IPS-18c (cell line): ENCODE results near the gene MACC1.
"Not testable (repeated sequence)": the region's sequence is repeated elsewhere in the genome, so short reads cannot be mapped to it uniquely, and the experiment has no call there.

Experiments
- H3K4me3 ChIP-seq: 2 replicates; pipeline ENCODE4 v1.7.0; 2013; ENCODE audit warnings: low read depth, mild to moderate bottlenecking, low read length, moderate library complexity; ENCODE audit not compliant: insufficient read depth
- H3K9me3 ChIP-seq: one replicate; pipeline ENCODE4 v1.6.1; 2013; ENCODE audit warnings: mild to moderate bottlenecking, low read length, moderate library complexity; ENCODE audit not compliant: control insufficient read depth, insufficient read depth

MACC1 gene

DNA sequence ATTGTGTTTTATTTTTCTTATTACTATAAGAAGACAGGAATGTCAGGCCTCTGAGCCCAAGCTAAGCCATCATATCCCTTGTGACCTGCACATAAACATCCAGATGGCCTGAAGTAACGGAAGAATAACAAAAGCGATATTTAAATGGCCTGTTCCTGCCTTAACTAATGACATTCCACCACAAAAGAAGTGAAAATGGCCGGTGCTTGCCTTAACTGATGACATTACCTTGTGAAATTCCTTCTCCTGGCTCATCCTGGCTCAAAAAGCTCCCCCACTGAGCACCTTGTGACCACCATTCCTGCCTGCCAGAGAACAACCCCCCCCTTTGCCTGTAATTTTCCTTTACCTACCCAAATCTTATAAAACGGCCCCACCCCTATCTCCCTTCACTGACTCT, 91.1 kb downstream of the MACC1 start:
- not testable (repeated sequence) for H3K9me3 ChIP-seq, H3K4me3 ChIP-seq

DNA sequence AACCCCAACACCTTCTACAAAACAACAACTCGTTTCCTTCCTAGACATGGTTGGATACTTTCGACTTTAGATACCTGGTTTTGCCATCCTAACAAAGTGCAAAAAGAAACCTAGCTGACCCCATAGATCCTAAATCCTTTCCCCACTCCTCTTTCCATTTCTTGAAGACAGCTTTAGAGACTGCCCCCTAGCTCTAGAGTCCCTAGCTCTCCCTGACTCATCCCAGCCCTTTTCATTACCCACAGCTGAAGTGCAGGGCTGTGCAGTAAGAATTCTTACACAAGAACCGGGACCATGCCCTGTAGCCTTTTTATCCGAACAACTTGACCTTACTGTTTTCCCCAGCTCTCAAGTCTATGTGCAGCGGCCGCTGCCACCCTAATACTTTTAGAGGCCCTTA, 93.1 kb downstream of the MACC1 start:
- not testable (repeated sequence) for H3K9me3 ChIP-seq
- peak overlapping the region; percentile 38 for H3K4me3 ChIP-seq

DNA sequence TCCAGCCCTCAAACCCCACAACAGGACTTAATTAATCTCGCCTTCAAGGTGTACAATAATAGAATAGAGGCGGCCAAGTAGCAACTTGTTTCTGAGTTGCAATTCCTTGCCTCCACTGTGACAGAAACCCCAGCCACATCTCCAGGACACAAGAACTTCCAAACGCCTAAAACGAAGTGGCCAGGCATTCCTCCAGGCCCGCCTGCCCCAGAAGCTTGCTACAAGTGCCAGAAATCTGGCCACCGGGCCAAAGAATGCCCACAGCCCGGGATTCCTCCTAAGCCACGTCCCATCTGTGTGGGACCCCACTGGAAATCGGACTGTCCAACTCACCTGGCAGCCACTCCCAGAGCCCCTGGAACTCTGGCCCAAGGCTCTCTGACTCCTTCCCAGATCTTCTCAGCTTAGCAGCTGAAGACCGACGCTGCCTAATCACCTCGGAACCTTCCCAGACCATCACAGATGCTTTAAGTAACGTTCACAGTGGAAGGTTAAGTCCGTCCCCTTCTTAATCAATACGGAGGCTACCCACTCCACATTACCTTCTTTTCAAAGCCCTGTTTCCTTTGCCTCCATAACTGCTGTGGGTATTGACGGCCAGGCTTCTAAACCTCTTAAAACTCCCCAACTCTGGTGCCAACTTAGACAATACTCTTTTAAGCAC, 94.4 kb downstream of the MACC1 start:
- peak overlapping the region; percentile 52 for H3K4me3 ChIP-seq
- not testable (repeated sequence) for H3K9me3 ChIP-seq

DNA sequence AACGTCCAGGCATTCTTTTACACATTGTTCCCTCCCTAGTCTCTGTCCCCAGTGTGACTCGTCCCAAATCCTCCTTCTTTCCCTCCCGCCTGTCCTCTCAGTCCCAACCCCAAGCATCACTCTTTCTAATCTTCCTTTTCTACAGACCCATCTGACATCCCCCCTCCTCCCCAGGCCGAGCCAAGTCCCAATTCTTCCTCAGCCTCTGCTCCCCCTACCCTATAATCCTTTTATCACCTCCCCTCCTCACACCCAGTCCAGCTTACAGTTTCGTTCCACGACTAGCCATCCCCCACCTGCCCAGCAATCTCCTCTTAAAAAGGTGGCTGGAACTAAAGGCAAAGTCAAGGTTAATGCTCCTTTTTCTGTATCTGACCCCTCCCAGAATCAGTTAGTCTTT, 95.1 kb downstream of the MACC1 start:
- no peaks in the 10 kb centered on the region for H3K9me3 ChIP-seq
- peak overlapping the region; percentile 52 for H3K4me3 ChIP-seq

DNA sequence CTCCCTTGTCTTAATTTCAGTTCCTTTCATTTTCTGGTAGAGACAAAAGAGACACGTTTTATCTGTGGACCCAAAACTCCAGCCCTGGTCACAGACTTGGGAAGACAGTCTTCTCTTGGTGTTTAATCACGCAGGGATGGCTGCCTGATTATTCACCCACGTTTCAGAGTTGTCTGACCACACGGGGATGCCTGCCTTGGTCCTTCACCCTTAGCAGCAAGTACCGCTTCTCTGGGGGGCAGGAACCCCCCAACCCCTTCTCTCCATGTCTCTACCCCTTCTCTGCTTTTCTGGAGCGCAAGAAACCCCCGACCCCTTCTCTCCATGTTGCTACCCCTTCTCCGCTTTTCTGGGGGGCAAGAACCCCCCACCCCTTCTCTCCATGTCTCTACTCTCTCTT, 95.8 kb downstream of the MACC1 start:
- Histone ChIP-seq H3K4me3 (peak overlapping the region; percentile 52; the same call in 1 of the 2 replicates), H3K9me3 (no peaks in the 10 kb centered on the region)

DNA sequence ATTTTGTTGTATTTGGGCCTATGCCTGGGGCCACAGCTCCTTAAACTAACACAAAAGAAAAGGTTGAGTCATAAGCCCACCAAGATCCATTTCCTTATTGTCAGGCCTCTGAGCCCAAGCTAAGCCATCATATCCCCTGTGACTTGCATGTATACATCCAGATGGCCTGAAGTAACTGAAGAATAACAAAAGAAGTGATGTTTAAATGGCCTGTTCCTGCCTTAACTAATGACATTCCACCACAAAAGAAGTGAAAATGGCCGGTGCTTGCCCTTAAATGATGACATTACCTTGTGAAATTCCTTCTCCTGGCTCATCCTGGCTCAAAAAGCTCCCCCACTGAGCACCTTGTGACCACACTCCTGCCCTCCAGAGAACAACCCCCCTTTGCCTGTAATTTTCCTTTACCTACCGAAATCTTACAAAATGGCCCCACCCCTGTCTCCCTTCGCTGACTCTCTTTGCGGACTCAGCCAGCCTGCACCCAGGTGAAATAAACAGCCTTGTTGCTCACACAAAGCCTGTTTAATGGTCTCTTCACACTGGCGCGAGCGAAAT, 96.5 kb downstream of the MACC1 start:
- H3K4me3 ChIP-seq: peak overlapping the region; percentile 52; the same call in 1 of the 2 replicates
- not testable (repeated sequence) for H3K9me3 ChIP-seq

DNA sequence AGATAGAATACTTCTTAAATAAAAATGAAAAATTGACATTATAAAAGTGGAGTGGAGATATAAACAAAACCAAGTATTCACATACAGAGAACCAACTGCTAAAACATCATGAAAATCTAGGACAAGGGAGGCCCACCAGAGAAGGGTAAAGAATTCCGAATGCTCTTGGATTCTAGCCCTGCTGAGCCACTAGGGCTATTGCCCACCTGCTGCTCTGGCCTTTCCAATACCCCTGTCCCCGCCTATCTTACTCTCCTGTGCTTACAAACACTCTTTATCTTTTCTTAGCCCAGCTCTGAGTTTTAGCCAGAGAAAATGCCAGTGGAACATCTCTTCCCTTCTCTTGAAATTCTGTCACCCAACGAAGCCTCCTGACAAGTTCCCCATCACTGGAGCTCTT, 100.3 kb downstream of the MACC1 start:
- no peaks in the 10 kb centered on the region for H3K9me3 ChIP-seq
- H3K4me3 ChIP-seq: no peak overlapping the region

DNA sequence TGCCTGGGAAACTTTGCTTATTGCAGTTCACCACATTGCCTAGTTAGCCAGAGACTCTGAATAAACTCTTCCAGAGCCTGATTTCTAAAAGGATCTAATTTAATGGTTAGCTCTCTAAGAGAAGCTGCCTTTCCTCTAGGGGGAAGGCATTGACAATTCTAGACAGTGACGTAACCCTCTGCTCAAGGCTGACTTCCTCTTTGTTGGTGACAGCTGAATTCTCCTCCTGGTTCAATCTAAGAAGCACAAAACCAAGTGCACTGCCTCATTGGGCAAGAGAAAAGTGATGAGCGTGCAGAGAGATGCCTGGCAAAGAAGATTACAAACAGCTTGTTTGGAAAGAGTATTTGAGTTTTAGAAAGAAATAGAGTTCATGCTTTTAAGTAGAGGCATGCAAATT, 102.7 kb downstream of the MACC1 start:
- H3K9me3 ChIP-seq: no peaks in the 10 kb centered on the region
- no peak overlapping the region for H3K4me3 ChIP-seq

DNA sequence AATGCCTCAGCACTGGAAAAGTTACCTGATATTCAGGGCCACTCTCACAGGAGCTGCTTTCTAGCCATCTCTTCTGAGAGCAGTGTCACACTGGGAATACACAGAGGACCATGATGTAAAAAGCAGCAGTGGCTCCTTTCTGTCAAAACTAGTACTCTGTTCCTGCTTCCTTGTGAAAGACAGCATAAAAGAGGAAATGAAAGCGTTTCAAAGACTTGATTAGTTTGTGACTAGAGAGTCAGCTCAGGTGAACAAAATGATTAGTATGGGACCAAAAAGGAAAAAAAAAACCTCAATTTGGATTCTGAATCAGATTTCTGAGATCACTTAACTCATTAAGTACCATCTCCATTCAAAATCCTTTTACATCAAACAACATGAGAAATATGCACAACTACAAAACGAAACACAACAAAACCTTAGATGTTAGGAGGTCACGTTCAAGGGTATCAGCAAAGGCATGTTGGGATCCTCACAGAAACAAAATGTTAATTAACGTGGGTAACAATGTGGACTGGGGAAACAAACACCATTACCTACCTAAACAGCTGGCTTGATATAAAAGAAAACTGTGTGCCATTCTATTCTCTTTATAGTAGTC, 103.7 kb downstream of the MACC1 start:
- H3K4me3 ChIP-seq: no peak overlapping the region

DNA sequence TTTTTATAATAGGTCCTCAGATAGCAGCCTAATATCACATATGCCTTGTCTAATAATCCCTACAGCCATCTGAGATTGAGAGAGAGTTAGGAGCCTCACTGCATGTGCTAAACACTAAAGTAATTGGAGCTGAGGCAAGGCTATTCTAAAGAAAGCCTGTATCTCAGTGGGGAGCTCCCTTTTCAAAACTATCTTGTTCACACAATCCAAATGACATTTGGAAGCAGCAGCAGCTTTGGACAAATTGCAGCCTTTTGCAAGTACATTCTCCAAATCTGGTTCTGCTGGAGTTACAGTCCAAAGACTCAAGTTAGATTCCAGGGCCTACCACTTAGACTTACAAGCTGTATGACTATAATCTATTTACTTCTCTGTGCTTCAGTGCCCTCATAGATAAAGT, 104.5 kb downstream of the MACC1 start:
- Histone ChIP-seq H3K4me3 (no peak overlapping the region), H3K9me3 (no peaks in the 10 kb centered on the region)

More for the DNA sequence above, 103.7 kb downstream of the MACC1 start:
- H3K9me3 ChIP-seq: no peaks in the 10 kb centered on the region

DNA sequence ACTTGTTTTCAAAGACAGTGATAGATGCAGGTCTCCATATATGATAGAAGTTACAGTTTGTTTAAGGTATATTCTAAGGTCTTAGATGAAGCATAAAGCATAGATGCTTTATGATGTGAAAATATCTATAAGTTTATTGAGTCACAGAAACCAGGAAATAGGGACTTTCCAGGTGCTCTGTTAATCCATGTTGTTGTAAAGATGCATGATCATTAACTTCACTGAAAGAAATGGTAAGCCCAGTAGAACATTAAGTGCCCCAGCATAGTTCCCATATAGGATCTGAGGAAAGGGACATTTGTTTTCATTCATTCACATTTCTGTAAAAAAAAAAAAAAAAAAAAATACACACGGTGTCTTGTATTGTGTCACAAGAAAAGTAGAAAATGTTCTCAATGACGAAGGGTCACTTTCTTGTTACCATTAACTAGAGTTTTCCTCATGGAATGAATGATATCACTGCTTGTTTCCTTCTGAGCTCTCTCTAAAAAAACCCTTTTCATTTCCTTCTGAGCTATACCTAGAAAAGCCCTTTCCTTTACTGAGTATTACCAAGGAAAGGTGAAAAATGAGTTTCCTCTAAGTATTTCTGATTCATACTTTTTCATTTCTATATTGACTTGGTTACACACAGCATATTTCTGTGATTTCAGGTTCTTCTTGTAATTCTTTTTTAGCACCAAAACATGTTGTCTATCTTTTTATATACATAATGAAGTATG, 105.2 kb downstream of the MACC1 start:
- Histone ChIP-seq H3K4me3 (no peak overlapping the region), H3K9me3 (no peaks in the 10 kb centered on the region)

DNA sequence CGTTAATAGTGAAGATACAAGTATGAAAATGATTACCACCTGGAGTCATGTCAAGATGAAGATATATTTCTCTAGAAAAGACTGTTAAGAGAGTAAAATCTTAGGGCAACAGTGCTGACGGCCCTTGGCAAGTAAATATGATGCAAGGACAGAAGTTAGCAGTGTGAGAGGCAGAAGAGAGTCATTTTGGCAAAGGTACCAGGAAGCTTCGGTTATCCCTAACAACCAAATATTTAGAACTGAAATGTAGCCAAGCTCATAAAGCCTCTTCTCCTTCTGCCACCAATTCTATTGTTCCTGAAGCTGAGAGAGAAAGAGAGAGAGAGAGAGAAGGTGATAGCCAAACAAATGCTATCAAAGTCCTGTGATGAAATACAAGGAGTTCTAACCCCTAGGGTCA, 109.6 kb downstream of the MACC1 start:
- no peaks in the 10 kb centered on the region for H3K9me3 ChIP-seq
- no peak overlapping the region for H3K4me3 ChIP-seq

DNA sequence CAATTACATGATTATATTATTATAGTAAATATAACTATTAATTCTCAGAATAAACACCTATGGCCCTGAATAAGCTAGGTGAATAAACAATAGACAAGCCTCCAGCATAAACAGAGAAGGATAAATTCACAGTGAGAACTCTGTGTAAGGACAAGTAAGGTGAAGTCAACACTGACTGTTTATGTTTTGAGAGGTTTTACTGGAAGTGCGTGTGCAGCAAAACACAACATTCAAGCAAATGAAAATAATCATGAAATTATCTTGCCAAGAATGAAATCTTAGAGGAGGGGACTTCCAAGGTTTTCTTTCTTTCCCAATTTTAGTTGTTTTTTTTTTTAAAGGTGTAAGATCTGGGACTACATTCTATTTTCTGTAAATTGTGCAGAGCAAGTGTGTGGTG, 112.5 kb downstream of the MACC1 start:
- Histone ChIP-seq H3K4me3 (no peak overlapping the region), H3K9me3 (no peaks in the 10 kb centered on the region)

DNA sequence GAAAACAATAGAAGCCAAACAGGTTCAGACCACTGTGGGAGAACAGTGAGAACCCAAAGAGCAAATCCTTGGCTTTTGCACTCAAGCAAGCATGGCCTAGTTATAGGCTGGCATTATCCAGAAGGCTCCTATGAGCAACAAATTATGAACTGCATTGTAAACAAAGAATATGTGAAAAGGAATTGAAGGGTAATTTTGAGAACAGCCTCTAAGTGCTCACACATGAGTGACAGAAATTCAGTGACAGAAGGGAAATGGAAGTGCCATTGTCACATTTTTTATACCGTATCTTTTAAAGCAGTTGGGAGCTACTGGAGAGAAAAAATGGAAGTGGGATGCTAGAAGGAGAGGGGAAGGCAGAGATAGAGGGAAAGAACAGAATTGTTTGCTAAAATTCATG, 114.2 kb downstream of the MACC1 start:
- Histone ChIP-seq H3K9me3 (no peaks in the 10 kb centered on the region), H3K4me3 (no peak overlapping the region)

DNA sequence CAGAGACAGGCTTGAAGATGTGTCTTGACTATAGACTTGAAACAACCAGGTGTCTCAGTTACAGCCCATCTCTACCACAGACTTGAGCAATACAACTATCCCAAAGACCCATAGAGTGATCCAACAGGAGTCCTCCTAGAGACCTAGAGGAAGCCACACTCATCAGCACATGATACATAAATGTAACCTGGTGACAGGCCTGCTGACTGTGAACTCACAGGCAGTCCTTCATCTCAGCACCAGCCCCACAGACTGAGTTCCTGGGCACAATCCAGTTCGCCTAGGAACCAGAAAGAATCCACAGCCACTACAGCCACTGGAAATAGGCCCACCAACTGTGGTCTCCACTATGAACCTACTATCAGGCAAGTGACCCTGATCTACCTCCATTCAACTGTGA, 121.3 kb downstream of the MACC1 start:
- H3K4me3 ChIP-seq: no peak overlapping the region
- H3K9me3 ChIP-seq: no peaks in the 10 kb centered on the region

DNA sequence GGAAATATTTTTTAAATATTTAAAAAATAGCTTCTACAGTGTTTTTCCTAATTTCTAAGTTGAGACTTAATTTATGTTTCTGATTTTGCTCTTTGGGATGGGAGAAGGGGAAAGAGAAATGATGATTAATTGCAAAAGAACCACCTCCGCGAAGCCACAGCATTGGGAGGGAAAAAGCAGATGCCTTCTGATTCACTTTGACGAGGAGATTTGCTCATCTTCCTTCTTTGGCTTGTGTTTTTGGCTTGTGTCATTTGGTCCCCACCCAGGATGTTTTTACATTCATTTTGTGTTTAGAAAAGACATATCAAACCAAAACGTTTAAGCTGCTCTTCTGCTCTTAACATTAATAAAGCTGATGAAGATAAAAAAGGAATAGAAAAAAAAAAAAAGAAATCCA, 121.7 kb downstream of the MACC1 start:
- Histone ChIP-seq H3K4me3 (no peak overlapping the region), H3K9me3 (no peaks in the 10 kb centered on the region)

DNA sequence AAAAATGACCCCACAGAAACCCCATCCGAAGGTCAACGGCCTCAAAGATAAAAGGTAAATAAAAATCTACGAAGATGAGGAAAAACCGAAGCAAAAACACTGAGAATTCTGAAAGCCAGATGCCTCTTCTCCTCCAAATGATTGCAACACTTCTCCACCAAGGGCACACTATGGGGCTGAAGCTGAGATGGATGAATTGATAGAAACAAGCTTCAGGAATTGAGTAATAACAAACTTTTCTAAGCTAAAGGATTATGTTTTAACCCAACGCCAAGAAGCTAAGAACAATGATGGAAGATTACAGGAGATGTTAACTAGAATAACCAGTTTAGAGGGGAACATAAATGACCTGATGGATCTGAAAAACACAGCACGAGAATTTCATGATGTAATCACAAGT, 127.8 kb downstream of the MACC1 start:
- no peaks in the 10 kb centered on the region for H3K9me3 ChIP-seq
- no peak overlapping the region for H3K4me3 ChIP-seq

DNA sequence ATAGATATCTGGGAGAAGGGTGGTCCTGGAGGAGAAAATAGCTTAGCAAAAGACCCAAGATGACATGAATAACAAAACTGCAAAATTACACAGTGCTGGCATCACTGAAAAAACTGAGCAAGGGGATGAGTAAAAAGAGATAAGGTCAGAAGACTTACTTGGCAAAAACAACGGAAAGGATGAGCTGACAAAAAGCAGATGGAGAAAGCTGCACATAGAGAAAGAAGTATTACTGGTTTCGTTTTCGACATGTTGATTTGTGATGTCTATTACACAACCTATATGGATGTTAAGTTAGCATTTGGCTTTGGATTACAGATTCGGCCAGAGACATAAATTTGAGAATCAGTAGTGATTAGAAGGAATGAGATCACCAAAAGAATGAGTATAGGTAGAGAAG, 132.1 kb downstream of the MACC1 start:
- H3K9me3 ChIP-seq: no peaks in the 10 kb centered on the region
- no peak overlapping the region for H3K4me3 ChIP-seq
